IMR-90 (cell line): ENCODE data around the gene TNFRSF4.

Experiments
- BHLHE40 ChIP-seq: fragments of 150-350 bp; IDR thresholded peaks from 2 replicates; pipeline ENCODE4 v1.6.1; 2016; ENCODE audit warnings: mild to moderate bottlenecking, low read depth, low read length
- CTCF ChIP-seq: conservative IDR thresholded peaks from 2 replicates; pipeline ENCODE4 v1.5.1; 2012; ENCODE audit warnings: mild to moderate bottlenecking, low read depth, low read length, improper control_type of control experiment
- MAFK ChIP-seq: IDR thresholded peaks from 2 replicates; pipeline ENCODE4 v1.6.1; 2012; ENCODE audit warnings: low read depth, low read length, improper control_type of control experiment
- NFE2L2 ChIP-seq: fragments of 150-350 bp; IDR thresholded peaks from 2 replicates; pipeline ENCODE4 v1.6.1; 2016; ENCODE audit warnings: low read depth, mild to moderate bottlenecking, low read length

- no peak for TF ChIP-seq CTCF
- no peak for TF ChIP-seq NFE2L2
- TF ChIP-seq BHLHE40: no peak
- TF ChIP-seq MAFK: no peak
Observed at GRCh38 chr1:1162597-1163537, 51.1 kb downstream of the TNFRSF4 start.
